Gastrocnemius medialis (tissue), 4 donors: Measurements from ENCODE around the gene GRM3. TPM values are rescaled to one million over a fixed set of nuclear protein-coding genes. Genes with fewer than 3 reads are reported as not detected.
"Not testable (repeated sequence)": the region's sequence is repeated elsewhere in the genome, so short reads cannot be mapped to it uniquely, and the experiment has no call there.

Experiments used
- ATAC-seq, 2 donors: fragments of 150-250 bp; one replicate each; pipeline ENCODE4 v1.9.1; 2016
- DNase-seq, 2 donors: peaks; one replicate each; pipeline ENCODE4 v3.0.0-alpha.2; 2019
- H3K27ac ChIP-seq, 4 donors: fragments of 200-600 bp; sonication (generic); 1 replicate in 1 of 4; 2 replicates in 3 of 4; pipeline ENCODE4 v1.5.1; 2016 to 2018; ENCODE audit warnings: mild to moderate bottlenecking in 2 of 4, moderate library complexity in 1 of 4
- H3K27me3 ChIP-seq, 3 donors: fragments of 200-600 bp; sonication (generic) in 2 of 3; 1 replicate in 1 of 3; 2 replicates in 2 of 3; pipeline versions ENCODE4 v1.5.1 to v1.6.0; 2016 to 2019; ENCODE audit warnings: mild to moderate bottlenecking in 1 of 3, moderate library complexity in 1 of 3
- H3K36me3 ChIP-seq, 2 donors: fragments of 200-600 bp; sonication (generic) in 1 of 2; one replicate each; pipeline ENCODE4 v1.5.1; 2017 to 2018
- H3K4me1 ChIP-seq, 2 donors: fragments of 200-600 bp; sonication (generic) in 1 of 2; one replicate each; pipeline ENCODE4 v1.5.1; 2016 to 2017; ENCODE audit warnings: mild to moderate bottlenecking in 2 of 2
- H3K4me3 ChIP-seq, 4 donors: fragments of 200-600 bp; sonication (generic) in 3 of 4; 1 replicate in 1 of 4; 2 replicates in 3 of 4; pipeline ENCODE4 v1.5.1; 2016 to 2019; ENCODE audit warnings: mild to moderate bottlenecking in 2 of 4
- H3K9me3 ChIP-seq, 3 donors: fragments of 200-600 bp; sonication (generic) in 2 of 3; 1 replicate in 1 of 3; 2 replicates in 2 of 3; pipeline ENCODE4 v1.5.1; 2016 to 2019
- CTCF ChIP-seq, 5 experiments: fragments of 450-650 bp in 3 of 5; fragments of 200-600 bp in 2 of 5; sonication (generic) in 2 of 5; IDR thresholded peaks in 4 of 5; conservative IDR thresholded peaks in 1 of 5; 1 replicate in 4 of 5; 2 replicates in 1 of 5; pipeline ENCODE4 v1.5.1; 2016 to 2019; ENCODE audit warnings: antibody characterized with exemption in 5 of 5, mild to moderate bottlenecking in 3 of 5, moderate library complexity in 3 of 5
- POLR2A ChIP-seq, 2 donors: fragments of 450-650 bp; IDR thresholded peaks; one replicate each; pipeline ENCODE4 v1.6.1; 2017; ENCODE audit warnings: antibody characterized with exemption in 2 of 2, mild to moderate bottlenecking in 2 of 2, moderate library complexity in 2 of 2
- in situ Hi-C, 4 donors: fragments of 200-750 bp; cut with MboI; loops; one replicate each; pipeline versions ENCODE4 v1.15.0 to v1.8.0; 2017; ENCODE audit warnings: low sequenced_read_pairs in 4 of 4
- intact Hi-C: fragments of 100-400 bp; cut with DNase I; formaldehyde crosslinking; loops from one replicate; pipeline ENCODE4 v1.15.1; 2023; ENCODE audit warnings: low total_unique reads
- total RNA-seq, 4 donors: library from RNA; depleted of rRNA; stranded (reverse); fragments of >200 nt; gene quantifications; one replicate each; pipeline versions ENCODE4 v1.1.0 to v1.2.3, GENCODE V29; 2016

GRM3 gene
- total RNA-seq, result not detected

DNA sequence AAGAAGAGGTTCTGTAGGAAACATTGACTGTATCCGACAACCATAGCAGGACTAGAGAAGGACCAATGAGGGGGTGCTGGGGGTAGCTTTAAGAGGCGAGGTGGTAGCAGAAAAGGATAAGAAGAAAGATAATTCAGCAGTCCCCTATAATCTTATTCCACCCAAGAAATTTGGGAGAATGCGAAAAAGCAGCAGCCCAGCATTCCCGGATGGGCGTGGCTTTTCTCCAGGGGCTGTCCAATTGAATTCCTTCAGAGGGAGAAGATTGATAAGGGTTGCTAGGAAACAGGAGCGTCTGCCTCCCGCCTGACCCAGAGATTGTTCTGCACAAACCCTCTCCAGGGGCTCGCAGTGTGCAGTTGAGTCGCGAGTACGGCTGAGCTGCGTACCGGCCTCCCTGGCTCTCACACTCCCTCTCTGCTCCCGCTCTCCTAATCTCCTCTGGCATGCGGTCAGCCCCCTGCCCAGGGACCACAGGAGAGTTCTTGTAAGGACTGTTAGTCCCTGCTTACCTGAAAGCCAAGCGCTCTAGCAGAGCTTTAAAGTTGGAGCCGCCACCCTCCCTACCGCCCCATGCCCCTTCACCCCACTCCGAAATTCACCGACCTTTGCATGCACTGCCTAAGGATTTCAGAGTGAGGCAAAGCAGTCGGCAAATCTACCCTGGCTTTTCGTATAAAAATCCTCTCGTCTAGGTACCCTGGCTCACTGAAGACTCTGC lies at the start of gene GRM3:
TSS of gene GRM3 (plus strand) at position 349 of the 721 bp plus-strand sequence. CDS start 121,237 bp downstream, outside the sequence.
- TF ChIP-seq POLR2A (IDR thresholded peaks at IDR 0.05) (no peak), CTCF (IDR thresholded peaks at IDR 0.05 in 4 of 5, conservative IDR thresholded peaks at IDR 0.05 in 1 of 5) (no peak)
- no peaks in the 10 kb centered on the region for H3K9me3 ChIP-seq
- H3K27me3 ChIP-seq, result peaks cover 22 to 28% (median 23%) of the 10 kb centered on the region in 3 donors

GRCh38 chr7:86598311-86598710 lies 45.4 kb upstream of the GRM3 start:
- intact Hi-C loops (no loop called here), in situ Hi-C loops (no loop called here)
- ATAC-seq, result no peak
- H3K36me3 ChIP-seq, result no peaks in the 10 kb centered on the region
- no peaks in the 10 kb centered on the region for H3K4me1 ChIP-seq
- H3K27me3 ChIP-seq, result no peaks in the 10 kb centered on the region
- no peaks in the 10 kb centered on the region for H3K9me3 ChIP-seq
- no peak overlapping the region for H3K27ac ChIP-seq
- DNase-seq, result no peak
- TF ChIP-seq POLR2A (IDR thresholded peaks at IDR 0.05) (no peak), CTCF (IDR thresholded peaks at IDR 0.05 in 4 of 5, conservative IDR thresholded peaks at IDR 0.05 in 1 of 5) (no peak)
- no peak overlapping the region for H3K4me3 ChIP-seq

More for the DNA sequence above, at the start of gene GRM3:
- H3K4me3 ChIP-seq, result peak within 1 kb of the TSS in 3 of 4 donors; percentile 25 to 35 (median 30)
- DNase-seq (no peak), ATAC-seq (no peak)
- no peaks in the 10 kb centered on the region for H3K36me3 ChIP-seq
- in situ Hi-C loops, result no loop called here
- peaks cover 0 to 12% of the 10 kb centered on the region in 2 donors for H3K4me1 ChIP-seq
- H3K27ac ChIP-seq, result no peak within 1 kb of the TSS
- intact Hi-C loops, result no loop called here

DNA sequence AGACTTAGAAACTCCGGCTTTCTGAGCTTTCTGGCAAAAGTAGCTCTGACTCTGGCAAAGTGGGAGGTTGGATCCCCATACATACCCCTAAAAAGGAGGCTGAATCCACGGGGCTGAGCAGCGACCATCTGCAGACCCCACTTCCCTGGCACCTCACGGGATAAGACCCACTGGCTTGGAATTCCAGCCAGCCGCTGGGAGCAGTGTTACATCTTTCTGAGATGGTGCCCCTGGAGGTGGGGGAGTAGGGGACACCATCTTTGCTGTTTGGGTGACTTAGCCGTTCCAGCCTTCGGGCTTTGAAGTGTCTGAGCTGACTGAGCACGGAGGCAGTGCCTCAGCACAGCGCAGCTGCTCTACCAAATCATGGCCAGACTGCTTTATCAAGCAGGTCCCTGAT lies 45.0 kb upstream of the GRM3 start:
- intact Hi-C loops, result no loop called here
- H3K4me1 ChIP-seq, result no peaks in the 10 kb centered on the region
- no peak for DNase-seq
- no peak for TF ChIP-seq POLR2A (IDR thresholded peaks at IDR 0.05)
- TF ChIP-seq CTCF (IDR thresholded peaks at IDR 0.05 in 4 of 5, conservative IDR thresholded peaks at IDR 0.05 in 1 of 5), result no peak
- ATAC-seq, result no peak
- H3K36me3 ChIP-seq, result no peaks in the 10 kb centered on the region
- H3K27ac ChIP-seq, result no peak overlapping the region
- no peaks in the 10 kb centered on the region for H3K9me3 ChIP-seq
- in situ Hi-C loops, result no loop called here
- H3K4me3 ChIP-seq, result no peak overlapping the region
- H3K27me3 ChIP-seq, result no peaks in the 10 kb centered on the region

- no peaks in the 10 kb centered on the region for H3K9me3 ChIP-seq
- intact Hi-C loops, result no loop called here
- in situ Hi-C loops, result no loop called here
- H3K27me3 ChIP-seq, result no peaks in the 10 kb centered on the region
- H3K4me1 ChIP-seq, result no peaks in the 10 kb centered on the region
- no peaks in the 10 kb centered on the region for H3K36me3 ChIP-seq
- ATAC-seq, result no peak
- no peak overlapping the region for H3K27ac ChIP-seq
- no peak for DNase-seq
- TF ChIP-seq CTCF (IDR thresholded peaks at IDR 0.05 in 4 of 5, conservative IDR thresholded peaks at IDR 0.05 in 1 of 5), result no peak
- no peak for TF ChIP-seq POLR2A (IDR thresholded peaks at IDR 0.05)
- H3K4me3 ChIP-seq, result no peak overlapping the region
Measured at GRCh38 chr7:86600506-86601290, 43.0 kb upstream of the GRM3 start.

GRCh38 chr7:86615711-86616110 lies 28.0 kb upstream of the GRM3 start:
- H3K9me3 ChIP-seq, DNase-seq, H3K27me3 ChIP-seq, H3K4me1 ChIP-seq, H3K27ac ChIP-seq, H3K4me3 ChIP-seq, ATAC-seq, in situ Hi-C loops, intact Hi-C loops, H3K36me3 ChIP-seq: not testable (repeated sequence)
